ENCODE data around the gene ABCG2.
"Not testable (repeated sequence)": the region's sequence is repeated elsewhere in the genome, so short reads cannot be mapped to it uniquely, and the experiment has no call there.

Gene ABCG2

DNA sequence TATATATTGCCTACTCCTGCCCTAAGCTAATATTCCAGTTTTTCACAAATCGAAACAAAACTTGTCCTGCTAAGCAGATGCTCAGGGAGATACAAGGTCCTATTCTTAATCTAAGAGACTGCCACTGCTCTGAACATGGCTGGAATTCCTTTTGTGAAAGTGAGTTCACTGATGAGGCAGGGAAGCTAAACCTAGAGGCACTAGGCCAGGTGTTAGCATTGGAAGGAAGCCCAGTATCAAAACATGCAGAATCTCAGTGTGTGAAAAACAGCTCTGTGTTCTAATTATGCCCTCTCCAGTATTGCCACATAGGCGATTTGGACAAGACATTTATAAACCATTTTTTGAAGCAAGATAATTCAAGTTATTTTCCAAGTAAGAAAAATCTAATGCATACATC is 47.6 kb downstream of the ABCG2 start:
- no peak for DNase-seq (ENCODE audit: low spot score)

DNA sequence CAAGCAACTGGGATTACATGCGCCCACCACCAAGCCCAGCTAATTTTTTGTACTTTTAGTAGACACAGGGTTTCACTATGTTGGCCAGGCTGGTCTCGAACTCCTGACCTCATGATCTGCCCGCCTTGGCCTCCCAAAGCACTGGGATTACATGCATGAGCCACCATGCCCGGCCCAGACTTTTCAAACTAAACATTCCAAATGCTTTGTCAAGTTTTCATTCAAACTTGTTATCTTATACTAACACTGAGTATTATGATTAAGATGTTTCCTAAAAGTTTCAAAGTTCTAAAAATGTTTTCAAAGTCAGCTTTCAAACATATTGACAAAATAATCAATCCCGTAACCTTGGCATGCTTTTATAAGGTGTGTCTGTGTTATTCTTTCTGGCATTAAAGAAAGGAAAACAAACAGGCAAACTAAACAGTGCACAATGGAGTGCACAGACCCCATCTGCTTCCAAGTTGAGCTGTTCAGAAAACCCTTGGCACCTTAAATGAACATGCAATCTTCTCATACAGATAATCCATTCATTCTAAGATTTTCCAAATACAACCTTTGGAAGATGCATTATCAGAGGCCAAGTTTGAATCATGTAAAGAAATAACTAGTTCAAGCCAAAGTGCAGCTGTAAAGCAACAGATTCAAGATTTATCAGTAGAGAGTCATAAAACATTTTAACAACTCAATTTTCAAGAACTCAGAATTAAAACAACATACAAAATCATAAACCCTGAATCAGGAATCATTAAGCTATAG is 49.1 kb downstream of the ABCG2 start:
- no peak for DNase-seq (ENCODE audit: low spot score)

DNA sequence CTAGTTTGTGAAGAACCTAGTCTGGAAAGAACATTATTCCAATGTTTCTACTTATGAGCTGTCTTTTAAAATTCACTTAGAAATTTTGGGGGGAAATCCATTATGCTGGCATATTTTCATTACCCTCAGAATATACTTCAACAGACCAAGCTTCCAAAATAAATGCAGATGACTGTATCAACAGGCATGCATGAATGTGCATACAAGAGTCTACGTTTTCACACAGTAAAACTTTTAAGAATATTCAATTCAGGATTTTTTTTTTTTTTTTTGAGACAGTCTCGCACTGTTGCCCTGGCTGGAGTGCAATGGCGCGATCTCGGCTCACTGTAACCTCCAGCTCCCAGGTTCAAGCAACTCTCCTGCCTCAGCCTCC is 49.7 kb downstream of the ABCG2 start:
- no peak for DNase-seq (ENCODE audit: low spot score)

DNA sequence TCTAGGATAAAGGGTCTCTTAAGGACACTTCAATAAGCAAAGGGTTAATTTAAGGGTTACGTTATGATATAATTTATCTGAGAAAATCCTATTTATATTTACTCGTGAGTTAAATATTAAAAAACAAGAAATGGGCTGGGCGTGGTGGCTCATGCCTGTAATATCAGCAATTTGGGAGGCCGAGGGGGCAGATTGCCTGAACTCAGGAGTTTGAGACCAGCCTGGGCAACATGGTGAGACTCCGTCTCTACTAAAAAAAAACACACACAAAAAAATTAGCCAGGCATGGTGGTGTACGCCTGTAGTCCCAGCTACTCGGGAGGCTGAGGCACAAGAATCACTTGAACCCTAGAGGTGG is 50.4 kb downstream of the ABCG2 start:
- not testable (repeated sequence) for DNase-seq (ENCODE audit: low spot score)

DNA sequence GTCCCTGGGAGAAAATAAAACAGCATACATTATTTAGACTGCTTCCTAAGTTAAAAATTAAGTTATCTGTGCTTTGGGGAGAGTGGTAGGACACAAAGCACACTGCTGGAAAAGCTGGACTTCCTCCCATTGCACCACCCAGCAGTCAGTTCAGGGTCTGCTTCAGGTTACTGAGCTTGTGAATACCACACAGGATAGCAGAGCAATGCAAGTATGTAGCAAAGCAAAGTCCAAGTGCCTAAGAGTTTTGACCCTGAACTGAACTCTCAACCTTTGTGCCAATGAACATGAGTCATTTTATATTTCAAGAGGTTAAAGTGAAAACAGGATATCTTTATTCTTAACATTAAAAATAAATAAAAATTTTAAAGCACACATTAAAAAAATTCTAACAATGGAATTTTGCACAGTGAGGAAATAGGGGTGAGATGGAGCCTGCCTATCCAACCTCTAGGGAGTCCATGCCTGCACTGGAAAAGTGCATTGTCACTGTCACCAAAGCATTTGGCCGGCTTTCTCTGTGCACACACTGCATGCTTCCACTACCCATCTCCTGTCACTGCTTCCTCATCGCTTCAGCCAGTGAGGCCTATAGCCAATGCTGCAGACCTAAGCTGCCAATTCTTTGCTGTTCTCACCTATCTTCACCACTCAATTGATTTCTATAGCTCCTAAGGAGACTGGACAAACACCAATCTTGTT is 50.9 kb downstream of the ABCG2 start:
- DNase-seq (ENCODE audit: low spot score), result no peak

DNA sequence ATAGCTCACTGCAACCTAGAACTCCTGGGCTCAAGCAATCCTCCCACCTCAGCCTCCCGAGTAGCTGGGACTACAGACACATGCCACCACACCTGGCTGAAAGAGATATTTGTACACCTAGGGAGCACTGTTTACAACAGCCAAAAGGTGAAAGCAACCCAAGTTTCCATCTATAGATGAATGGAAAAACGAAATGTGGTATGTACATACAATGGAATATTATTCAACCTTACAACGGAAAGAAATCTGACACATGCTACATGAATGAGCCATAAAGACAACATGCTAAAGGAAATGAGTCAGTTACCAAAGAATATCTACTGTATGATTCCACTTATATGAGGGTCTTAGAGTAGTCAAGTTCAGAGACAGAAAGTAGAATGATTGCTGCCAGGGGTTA is 52.2 kb downstream of the ABCG2 start:
- no peak for DNase-seq (ENCODE audit: low spot score)

DNA sequence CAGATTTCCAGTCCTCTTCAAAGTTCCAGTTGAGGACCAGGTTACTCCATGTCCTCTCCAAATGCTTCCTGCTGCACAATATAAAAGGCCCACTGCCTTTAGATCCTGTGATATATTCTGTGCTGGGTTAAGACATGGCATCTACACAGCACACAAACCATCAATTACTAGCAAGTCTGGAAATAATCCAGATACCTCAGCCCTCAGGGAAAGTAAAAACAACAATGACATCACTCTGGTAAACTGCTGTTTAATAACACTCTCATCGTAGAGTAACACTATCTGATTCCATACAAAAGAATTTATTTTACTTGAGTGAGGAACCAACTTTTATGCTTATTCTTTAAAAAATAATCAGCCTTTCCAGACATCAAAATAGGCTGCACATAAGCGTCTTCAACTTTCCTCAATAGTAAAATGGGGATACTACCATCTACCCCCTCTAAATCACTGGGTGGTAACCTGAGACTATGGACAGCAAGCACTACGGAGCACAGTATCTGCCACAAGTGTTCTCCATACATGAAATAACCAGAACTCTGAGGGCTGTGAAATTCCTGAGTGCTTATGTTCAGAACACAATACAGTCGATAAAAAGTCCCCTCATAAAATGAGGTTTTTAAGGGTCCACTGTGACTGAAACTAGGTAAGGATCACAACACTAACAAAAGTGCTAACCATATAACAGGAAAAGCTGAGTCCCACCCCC is 53.4 kb downstream of the ABCG2 start:
- DNase-seq (ENCODE audit: low spot score), result no peak

DNA sequence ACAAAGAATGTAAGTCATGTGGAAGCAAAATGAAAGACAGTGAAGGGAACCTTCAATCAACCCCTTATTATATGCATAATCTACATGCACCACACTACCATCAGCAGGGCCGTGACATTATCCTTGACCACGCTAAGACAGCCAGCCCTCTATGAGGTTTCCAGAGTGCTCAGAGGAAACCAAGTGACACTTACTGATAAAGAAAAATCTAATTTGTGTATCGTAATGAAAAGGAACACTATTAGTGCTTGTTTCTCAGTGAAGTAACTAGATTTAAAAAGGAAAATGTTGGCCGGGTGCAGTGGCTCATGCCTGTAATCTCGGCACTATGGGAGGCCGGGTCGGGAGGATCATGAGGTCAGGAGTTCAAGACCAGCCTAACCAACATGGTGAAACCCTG is 56.4 kb downstream of the ABCG2 start:
- DNase-seq (ENCODE audit: low spot score), result no peak

DNA sequence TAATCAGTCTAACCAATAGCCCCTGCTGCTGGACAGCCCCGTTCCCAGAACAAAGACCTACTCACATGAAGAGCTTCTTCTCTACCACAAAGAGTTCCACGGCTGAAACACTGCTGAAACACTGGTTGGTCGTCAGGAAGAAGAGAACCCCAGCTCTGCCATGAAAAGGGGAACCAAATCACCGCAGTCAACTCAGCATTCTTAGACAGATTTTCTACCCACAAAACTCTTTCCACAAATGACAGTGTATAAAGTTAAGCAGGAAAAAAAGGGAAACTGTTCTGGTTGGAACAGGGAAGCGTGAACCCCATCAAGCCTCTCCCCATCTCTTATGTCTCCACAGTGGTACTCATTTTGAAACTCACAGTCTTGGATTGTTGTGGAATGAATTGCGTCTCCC is 57.3 kb downstream of the ABCG2 start:
- no peak for DNase-seq (ENCODE audit: low spot score)

DNA sequence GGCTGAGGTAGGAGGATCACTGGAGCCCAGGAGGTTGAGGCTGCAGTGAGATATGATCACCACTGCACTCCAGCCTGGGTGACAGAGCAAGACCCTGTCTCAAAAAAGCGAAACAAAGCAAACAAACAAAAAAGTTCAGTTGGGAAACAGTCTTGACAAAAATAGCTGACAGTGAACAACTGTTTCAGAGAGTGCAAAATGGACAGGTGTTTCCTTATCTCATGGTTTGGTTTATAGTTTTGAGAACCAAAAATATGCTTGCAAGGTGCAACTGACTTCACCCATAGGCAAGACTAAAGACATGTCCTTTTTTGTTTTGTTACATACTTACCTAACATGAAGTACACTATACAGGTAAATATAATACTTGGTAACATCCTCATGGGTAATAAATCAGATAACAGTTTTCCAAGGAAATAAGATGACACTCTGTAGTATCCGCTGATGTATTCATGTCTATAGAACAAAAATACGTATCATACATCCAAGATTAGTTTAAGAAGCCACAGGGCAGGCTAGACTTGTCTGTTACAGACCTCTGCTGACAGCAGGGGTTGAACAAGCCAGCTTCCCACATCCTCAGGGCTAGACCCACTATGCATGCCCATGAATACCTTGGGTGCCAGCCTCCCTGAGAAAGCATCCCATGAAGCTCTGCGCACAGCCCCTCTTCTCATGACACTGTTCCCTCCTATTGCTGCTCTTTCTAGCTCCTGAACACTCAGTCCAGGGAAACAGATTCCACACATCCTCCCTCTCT is 59.3 kb downstream of the ABCG2 start:
- no peak for DNase-seq (ENCODE audit: low spot score)

DNA sequence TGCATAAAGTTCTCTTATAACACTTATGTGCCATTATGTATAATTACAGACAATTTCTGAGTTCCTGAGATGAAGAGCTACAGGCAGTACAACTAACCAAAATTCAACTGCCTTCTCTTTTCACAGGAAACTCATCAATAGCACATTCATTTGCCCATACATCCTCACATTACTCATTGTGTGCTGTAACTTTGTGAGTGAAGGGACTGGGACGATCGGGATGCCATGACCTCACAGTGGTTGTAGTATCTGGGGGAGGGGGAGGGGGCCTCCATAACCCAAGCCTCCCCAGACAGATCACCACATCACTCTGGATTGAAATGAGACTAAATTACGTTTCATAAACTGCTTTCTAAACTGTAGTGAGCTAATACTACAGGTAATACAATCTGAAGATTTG is 60.7 kb downstream of the ABCG2 start:
- DNase-seq (ENCODE audit: low spot score), result no peak

DNA sequence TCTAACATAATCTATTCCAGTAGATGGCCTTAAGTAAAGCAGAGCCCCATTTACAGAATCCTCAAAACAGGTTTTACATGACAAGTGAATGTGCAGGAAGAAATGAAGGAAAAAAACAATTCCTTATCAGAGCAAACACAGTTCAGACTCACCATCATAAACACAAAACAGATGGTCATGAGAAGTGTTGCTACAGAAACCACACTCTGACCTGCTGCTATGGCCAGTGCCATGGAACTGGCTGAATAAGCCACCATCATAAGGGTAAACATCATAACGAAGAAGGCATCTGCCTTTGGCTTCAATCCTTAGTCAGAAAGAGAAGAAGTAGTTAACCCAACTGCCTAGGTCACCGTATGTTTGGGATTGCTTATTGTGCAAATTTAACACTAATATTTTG is 61.1 kb downstream of the ABCG2 start:
- DNase-seq (ENCODE audit: low spot score), result no peak

DNA sequence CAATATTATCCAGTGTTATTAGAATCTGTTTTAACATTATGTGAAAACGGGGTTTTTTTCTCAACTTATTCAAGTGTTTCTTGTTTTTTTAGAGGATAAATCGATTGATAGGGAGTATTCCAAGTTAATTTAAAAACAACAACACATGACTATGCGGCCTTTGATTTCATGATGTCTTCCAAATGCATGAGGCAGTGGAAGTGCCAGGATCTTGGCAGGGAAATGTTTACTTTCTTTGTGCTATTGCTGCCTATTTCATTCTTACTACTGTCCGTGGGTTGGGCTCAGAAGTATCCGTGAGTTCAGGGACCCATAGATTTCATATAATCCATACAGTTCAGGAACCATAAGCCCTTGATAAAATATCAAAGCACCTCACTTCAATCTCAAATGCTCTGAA is 64.6 kb downstream of the ABCG2 start:
- DNase-seq (ENCODE audit: low spot score), result no peak

DNA sequence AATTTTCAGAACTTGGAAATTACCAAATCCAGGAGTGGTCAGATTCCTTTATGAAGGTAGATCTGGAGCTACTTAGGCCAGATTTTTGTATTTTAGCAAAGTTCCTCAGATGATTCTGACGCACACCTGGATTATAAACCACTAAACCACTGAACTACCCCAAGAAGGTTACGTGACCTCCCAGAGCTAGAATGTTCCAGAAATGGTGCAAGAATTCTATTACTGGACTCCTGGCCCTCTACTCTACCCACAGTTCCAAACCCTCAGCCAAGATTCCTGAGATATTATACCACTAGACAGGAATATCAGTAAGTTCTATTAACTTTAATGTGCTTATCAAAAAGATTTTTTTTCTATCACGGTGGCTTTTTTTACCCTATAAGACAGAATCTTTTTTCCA is 67.1 kb downstream of the ABCG2 start:
- no peak for DNase-seq (ENCODE audit: low spot score)

DNA sequence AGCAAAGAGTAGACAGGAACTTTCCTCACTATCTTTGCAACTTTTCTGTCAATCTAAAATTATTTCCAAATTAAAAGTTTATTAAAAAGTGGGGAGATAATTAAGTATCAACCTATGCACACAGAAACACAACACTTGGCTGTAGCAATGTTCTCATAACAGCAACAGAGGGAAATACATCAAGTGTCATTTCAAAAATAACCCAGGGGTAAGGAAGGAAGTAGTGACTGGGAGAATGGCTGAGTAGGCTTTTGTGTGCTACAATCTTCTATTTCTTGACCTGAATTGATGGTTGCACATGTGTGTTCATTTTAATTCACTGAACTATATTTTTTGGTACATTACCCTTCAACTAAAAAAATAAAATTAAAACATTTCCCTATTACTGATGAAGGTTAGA is 67.5 kb downstream of the ABCG2 start:
- no peak for DNase-seq (ENCODE audit: low spot score)

DNA sequence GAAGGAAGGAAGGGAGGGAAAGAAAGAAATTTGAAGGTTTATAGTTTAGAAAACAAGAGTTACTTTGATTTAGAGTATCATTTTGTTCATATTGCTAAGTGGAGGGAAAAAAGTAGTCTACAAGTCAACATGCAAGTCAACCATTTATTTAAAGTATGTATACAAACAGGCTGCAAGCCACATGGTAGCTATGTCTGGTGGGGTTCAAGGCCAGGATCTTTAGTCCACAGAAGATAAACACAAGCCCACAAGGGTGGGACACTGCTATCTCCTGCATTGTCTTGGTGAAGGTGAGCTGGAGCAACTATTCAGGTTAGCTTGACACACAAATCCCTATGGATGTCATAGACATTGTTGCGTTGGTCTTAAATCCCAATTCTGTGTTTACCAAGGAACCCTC is 71.4 kb downstream of the ABCG2 start:
- no peak for DNase-seq (ENCODE audit: low spot score)

DNA sequence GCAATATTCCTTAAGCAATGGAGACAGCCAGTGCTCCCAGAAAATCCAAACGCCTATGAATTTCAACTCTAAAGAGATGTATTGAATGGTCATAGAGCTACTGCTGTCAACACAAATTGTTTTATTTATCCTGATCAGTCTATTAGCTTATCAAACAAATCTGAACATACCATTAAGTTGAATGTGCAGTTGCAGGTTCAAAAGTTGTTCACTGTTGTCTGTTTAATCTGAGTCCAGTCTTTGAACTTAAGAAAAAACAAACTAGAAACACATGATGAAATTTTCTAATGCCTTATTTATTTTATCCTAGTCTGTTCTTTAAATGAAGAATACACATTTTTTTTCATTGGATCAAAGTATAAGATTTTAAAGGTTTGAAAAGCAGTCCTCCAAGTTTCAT is 77.8 kb downstream of the ABCG2 start:
- DNase-seq (ENCODE audit: low spot score), result no peak

DNA sequence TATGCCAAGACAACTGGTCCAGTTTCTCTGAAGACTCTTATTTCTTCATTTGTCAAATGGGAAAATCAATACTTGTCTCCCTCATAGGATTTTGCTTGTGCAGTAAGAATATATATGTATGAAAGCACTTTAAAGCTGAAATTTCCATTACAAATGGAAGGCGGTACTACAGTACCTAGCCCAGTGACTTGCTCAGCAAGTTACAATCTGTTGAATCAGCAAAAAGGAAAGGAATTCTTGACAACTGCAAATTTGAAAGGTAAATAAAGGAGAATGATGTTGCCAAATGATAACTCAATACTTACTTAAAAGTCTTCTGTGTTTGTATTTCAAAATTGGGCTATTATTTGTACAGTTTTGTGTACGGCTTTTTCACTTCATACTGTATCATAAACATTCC is 79.9 kb downstream of the ABCG2 start:
- DNase-seq (ENCODE audit: low spot score), result no peak

DNA sequence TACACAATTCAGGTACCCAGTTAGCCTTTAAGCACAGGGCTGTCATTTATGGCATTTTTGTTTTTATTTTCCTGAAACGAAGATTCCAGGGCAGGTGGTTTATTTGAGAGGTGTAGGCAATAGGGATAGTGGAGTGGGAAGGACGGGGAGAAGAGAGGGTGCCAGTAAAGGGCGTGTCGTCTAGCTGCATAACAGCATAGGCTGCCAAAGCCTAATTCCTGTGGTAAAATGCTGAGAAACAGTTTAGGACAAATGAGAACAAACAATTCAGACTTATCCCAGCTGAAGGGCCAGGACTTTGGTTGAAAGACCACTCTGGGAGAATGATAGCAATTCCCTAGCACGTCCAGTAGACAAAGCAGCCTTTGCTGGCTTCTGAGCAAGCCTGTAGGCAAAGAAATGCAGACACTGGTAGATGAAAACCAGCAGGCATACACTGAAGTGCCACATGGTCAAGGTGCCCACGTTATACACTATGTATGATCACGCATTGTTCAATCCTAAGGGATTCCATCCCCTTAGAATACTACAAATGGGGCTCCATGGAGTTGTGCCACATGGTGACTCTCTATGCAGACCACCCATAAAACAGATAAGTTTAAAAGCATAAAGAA is 80.4 kb downstream of the ABCG2 start:
- DNase-seq (ENCODE audit: low spot score), result no peak

DNA sequence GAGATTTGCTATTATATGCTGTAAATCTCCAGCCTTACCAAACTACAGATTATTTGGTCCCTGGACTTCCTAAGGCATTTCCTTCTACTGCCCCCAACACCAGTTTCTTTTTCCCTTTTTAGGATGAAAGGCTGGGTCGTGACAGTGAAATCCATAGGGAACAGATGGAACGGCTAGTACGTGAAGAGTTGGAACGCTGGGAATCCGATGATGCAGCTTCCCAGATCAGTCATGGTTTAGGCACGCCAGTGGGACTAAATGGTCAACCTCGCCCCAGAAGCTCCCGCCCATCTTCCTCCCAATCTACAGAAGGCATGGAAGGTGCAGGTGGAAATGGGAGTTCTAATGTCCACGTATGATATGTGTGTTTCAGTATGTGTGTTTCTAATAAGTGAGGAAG is 83.1 kb downstream of the ABCG2 start:
- DNase-seq (ENCODE audit: low spot score), result no peak

DNA sequence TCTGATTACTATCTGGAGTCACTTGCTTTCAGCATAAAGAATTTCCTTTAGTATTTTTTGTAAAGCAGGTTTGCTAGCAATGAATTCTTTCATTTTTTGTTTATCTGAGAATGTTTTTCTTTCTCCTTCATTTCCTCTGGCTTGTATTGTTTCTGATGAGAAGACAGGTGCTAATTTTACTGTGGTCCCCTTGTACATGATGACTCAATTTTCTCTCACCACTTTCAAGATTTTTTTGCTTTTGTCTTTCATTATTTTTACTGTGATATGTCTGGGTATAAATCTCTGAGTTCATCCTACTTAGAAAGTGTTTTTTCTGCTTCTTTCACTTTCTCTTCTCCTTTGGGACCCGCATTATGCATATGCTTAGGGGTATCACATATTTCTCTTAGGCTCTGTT is 88.4 kb downstream of the ABCG2 start:
- DNase-seq (ENCODE audit: low spot score), result no peak

DNA sequence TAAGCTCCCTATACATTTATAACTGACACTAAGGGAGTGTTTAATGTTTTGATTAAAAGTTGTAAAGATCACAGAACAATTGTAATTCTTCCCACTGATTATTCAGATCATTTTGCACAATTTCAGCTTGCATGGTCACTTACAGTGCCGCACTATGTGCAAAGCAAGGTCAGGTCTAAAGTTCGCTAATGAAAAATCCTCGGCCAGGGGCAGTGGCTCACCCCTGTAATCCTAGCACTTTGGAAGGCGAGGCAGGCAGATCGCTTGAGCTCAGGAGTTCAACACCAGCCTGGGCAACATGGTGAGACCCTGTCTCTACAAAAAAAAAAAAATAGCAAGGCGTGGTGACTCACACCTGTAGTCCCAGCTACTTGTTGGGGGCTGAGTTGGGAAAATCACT is 94.0 kb downstream of the ABCG2 start:
- no peak for DNase-seq (ENCODE audit: low spot score)

Measured in CD4-positive, alpha-beta T cell treated with Interleukin-15 for 4 hours (primary cell).